Activated CD4-positive, alpha-beta T cell treated with anti-CD3 and anti-CD28 coated beads, Interleukin-2, amount 50 U/mL, for 1 hour (primary cell): Measurements from ENCODE around the gene GPATCH8.
"Not testable (repeated sequence)": the region's sequence is repeated elsewhere in the genome, so short reads cannot be mapped to it uniquely, and the experiment has no call there.

Experiments used
- DNase-seq: peaks from one replicate; pipeline ENCODE4 v3.0.0-alpha.2; 2020

GPATCH8 gene

GRCh38 chr17:44527102-44527501, 23.9 kb upstream of the GPATCH8 start:
- no peak for DNase-seq

- no peak for DNase-seq
These were observed 20.4 kb upstream of the GPATCH8 start for GRCh38 chr17:44523672-44523972.

- DNase-seq, result peak; percentile 40
These were observed 19.9 kb upstream of the GPATCH8 start for GRCh38 chr17:44522883-44523671.

GRCh38 chr17:44518032-44518431, 14.8 kb upstream of the GPATCH8 start:
- no peak for DNase-seq

- not testable (repeated sequence) for DNase-seq
These were observed 8.3 kb upstream of the GPATCH8 start for GRCh38 chr17:44511241-44512134.

GRCh38 chr17:44506939-44507604, 3.9 kb upstream of the GPATCH8 start:
- DNase-seq, result not testable (repeated sequence)

- no peak for DNase-seq
These were observed 534 bp downstream of the GPATCH8 start for GRCh38 chr17:44502598-44503146.

- no peak for DNase-seq
These were observed 1.3 kb downstream of the GPATCH8 start for GRCh38 chr17:44501866-44502375.

GRCh38 chr17:44499722-44500121, 3.5 kb downstream of the GPATCH8 start:
- DNase-seq, result no peak

- DNase-seq, result no peak
These were observed 6.4 kb downstream of the GPATCH8 start for GRCh38 chr17:44496815-44497214.

GRCh38 chr17:44493339-44493738, 9.9 kb downstream of the GPATCH8 start:
- no peak for DNase-seq

GRCh38 chr17:44492706-44493272, 10.4 kb downstream of the GPATCH8 start:
- no peak for DNase-seq

GRCh38 chr17:44489581-44489980, 13.6 kb downstream of the GPATCH8 start:
- DNase-seq, result no peak

- no peak for DNase-seq
These were observed 16.0 kb downstream of the GPATCH8 start for GRCh38 chr17:44487170-44487569.

GRCh38 chr17:44473367-44473766, 29.8 kb downstream of the GPATCH8 start:
- DNase-seq, result no peak

GRCh38 chr17:44469676-44470075, 33.5 kb downstream of the GPATCH8 start:
- DNase-seq, result no peak

GRCh38 chr17:44467108-44467507, 36.1 kb downstream of the GPATCH8 start:
- no peak for DNase-seq

GRCh38 chr17:44466339-44466738, 36.9 kb downstream of the GPATCH8 start:
- no peak for DNase-seq

- DNase-seq, result no peak
These were observed 37.3 kb downstream of the GPATCH8 start for GRCh38 chr17:44465897-44466296.

- no peak for DNase-seq
These were observed 37.9 kb downstream of the GPATCH8 start for GRCh38 chr17:44465276-44465675.

GRCh38 chr17:44464037-44464436, 39.2 kb downstream of the GPATCH8 start:
- no peak for DNase-seq

- DNase-seq, result no peak
These were observed 51.4 kb downstream of the GPATCH8 start for GRCh38 chr17:44451832-44452231.
